DOHH2 (cell line): Measurements from ENCODE around the gene PROM2.

Experiments used
- H3F3A ChIP-seq: fragments of 200-600 bp; sonication (generic), shearing (Covaris generic); 2 replicates; pipeline ENCODE4 v1.6.0; 2016; ENCODE audit warnings: antibody characterized with exemption, mild to moderate bottlenecking; ENCODE audit not compliant: control insufficient read depth, insufficient read depth
- H3K27ac ChIP-seq: fragments of 200-600 bp; sonication (generic); 2 replicates; pipeline ENCODE4 v1.5.1; 2014; ENCODE audit warnings: low read depth, mild to moderate bottlenecking, low read length, moderate library complexity
- H3K27me3 ChIP-seq: fragments of 200-600 bp; sonication (generic); 2 replicates; pipeline ENCODE4 v1.6.1; 2014; ENCODE audit warnings: mild to moderate bottlenecking, low read length, mixed read lengths; ENCODE audit not compliant: control insufficient read depth
- H3K36me3 ChIP-seq: fragments of 200-600 bp; sonication (generic); 2 replicates; pipeline ENCODE4 v1.6.1; 2014; ENCODE audit warnings: mild to moderate bottlenecking, low read length, moderate library complexity, mixed read lengths; ENCODE audit not compliant: control insufficient read depth
- H3K4me1 ChIP-seq: fragments of 200-600 bp; sonication (generic); 2 replicates; pipeline ENCODE4 v1.6.1; 2014; ENCODE audit warnings: mild to moderate bottlenecking, low read length, mixed read lengths; ENCODE audit not compliant: control insufficient read depth
- H3K4me2 ChIP-seq: fragments of 200-600 bp; sonication (generic); 2 replicates; pipeline ENCODE4 v1.6.0; 2014; ENCODE audit warnings: mild to moderate bottlenecking, low read length, moderate library complexity
- H3K4me3 ChIP-seq: fragments of 200-600 bp; sonication (generic); 2 replicates; pipeline ENCODE4 v1.5.1; 2014; ENCODE audit warnings: mild to moderate bottlenecking, low read length, mixed read lengths
- H3K79me2 ChIP-seq: fragments of 200-600 bp; sonication (generic); 2 replicates; pipeline ENCODE4 v1.6.1; 2014; ENCODE audit warnings: mild to moderate bottlenecking, low read length, mixed read lengths; ENCODE audit not compliant: control insufficient read depth
- H3K9me2 ChIP-seq: fragments of 200-600 bp; sonication (generic); replicated peaks from 2 replicates; pipeline ENCODE4 v1.6.1; 2014; ENCODE audit warnings: mild to moderate bottlenecking, low read length, mixed read lengths; ENCODE audit not compliant: control insufficient read depth
- H3K9me3 ChIP-seq: fragments of 200-600 bp; sonication (generic); 2 replicates; pipeline ENCODE4 v1.6.1; 2014; ENCODE audit warnings: antibody characterized with exemption, low read length, mixed read lengths; ENCODE audit not compliant: control insufficient read depth, insufficient read depth
- H4K20me1 ChIP-seq: fragments of 200-600 bp; sonication (generic); 2 replicates; pipeline ENCODE4 v1.6.0; 2014; ENCODE audit warnings: low read depth, mild to moderate bottlenecking, antibody characterized with exemption, low read length, moderate library complexity; ENCODE audit not compliant: control insufficient read depth, insufficient read depth
- CTCF ChIP-seq: fragments of 200-600 bp; sonication (generic); IDR thresholded peaks from one replicate; pipeline ENCODE4 v1.5.1; 2014; ENCODE audit warnings: antibody characterized with exemption, mild to moderate bottlenecking, low read depth, low read length; ENCODE audit not compliant: poor library complexity, severe bottlenecking
- EZH2phosphoT487 ChIP-seq: fragments of 200-600 bp; sonication (generic); IDR thresholded peaks from 2 replicates; pipeline ENCODE4 v1.6.1; 2017; ENCODE audit warnings: borderline replicate concordance, mild to moderate bottlenecking, antibody characterized with exemption, low read length, moderate library complexity, mixed read lengths

Gene PROM2

GRCh38 chr2:95337829-95338228, 63.6 kb downstream of the PROM2 start:
- no peak for TF ChIP-seq CTCF
- no peak for TF ChIP-seq EZH2phosphoT487
- Histone ChIP-seq H3K79me2 (no peaks in the 10 kb centered on the region), H3K27me3 (no peaks in the 10 kb centered on the region), H4K20me1 (no peaks in the 10 kb centered on the region), H3K27ac (no peak overlapping the region), H3K9me2 (no peaks in the 10 kb centered on the region), H3K9me3 (no peaks in the 10 kb centered on the region), H3K4me1 (no peaks in the 10 kb centered on the region), H3F3A (no peaks in the 10 kb centered on the region), H3K36me3 (no peaks in the 10 kb centered on the region), H3K4me3 (no peak overlapping the region), H3K4me2 (no peak overlapping the region)
